DOHH2 (cell line): ENCODE measurements around the gene MTTP.

Experiments
- EZH2phosphoT487 ChIP-seq: fragments of 200-600 bp; sonication (generic); IDR thresholded peaks from 2 replicates; pipeline ENCODE4 v1.6.1; 2017; ENCODE audit warnings: borderline replicate concordance, mild to moderate bottlenecking, antibody characterized with exemption, low read length, moderate library complexity, mixed read lengths
- TF ChIP-seq, protein P1 (sequence below): fragments of 200-600 bp; sonication (generic); IDR thresholded peaks from one replicate; pipeline ENCODE4 v1.5.1; 2014; ENCODE audit warnings: antibody characterized with exemption, mild to moderate bottlenecking, low read depth, low read length; ENCODE audit not compliant: poor library complexity, severe bottlenecking

DNA sequence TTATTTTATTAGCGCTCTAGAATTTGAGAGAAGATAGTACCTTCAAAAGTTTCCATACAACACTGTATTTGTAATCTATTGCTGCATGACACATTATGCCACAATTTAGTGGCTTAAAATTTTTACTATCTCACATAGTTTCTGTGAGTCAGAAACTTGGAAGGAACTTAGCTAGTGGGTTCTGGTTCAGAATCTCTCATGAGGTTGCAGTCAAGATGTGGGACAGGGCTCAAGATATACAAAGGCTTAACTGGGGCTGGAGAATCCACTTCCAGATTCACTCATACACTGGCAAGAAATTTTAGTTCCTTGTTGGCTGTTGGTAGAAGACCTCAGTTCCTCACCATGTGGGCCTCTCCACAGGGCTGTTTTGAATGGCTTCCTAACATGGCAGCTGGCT lies 94.5 kb downstream of the MTTP start:
- TF ChIP-seq, protein P1, sequence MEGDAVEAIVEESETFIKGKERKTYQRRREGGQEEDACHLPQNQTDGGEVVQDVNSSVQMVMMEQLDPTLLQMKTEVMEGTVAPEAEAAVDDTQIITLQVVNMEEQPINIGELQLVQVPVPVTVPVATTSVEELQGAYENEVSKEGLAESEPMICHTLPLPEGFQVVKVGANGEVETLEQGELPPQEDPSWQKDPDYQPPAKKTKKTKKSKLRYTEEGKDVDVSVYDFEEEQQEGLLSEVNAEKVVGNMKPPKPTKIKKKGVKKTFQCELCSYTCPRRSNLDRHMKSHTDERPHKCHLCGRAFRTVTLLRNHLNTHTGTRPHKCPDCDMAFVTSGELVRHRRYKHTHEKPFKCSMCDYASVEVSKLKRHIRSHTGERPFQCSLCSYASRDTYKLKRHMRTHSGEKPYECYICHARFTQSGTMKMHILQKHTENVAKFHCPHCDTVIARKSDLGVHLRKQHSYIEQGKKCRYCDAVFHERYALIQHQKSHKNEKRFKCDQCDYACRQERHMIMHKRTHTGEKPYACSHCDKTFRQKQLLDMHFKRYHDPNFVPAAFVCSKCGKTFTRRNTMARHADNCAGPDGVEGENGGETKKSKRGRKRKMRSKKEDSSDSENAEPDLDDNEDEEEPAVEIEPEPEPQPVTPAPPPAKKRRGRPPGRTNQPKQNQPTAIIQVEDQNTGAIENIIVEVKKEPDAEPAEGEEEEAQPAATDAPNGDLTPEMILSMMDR: no peak
- TF ChIP-seq EZH2phosphoT487: no peak
